OCI-LY3 (cell line): ENCODE measurements around the gene TMEM256.
A peak's percentile ranks its signal among the peaks of the same experiment; 100 is the strongest.

Experiments used
- H2AFZ ChIP-seq: fragments of 200-600, 300-600 bp; shearing (Covaris generic); 2 replicates; pipeline ENCODE4 v1.6.0; 2014; ENCODE audit warnings: antibody characterized with exemption, low read depth, low read length
- H3K27ac ChIP-seq: fragments of 200-600, 300-600 bp; sonication (generic); 2 replicates; pipeline ENCODE4 v1.5.1; 2014; ENCODE audit warnings: mild to moderate bottlenecking, low read length, moderate library complexity, mixed read lengths
- H3K27me3 ChIP-seq: fragments of 200-600, 300-600 bp; sonication (generic); 2 replicates; pipeline ENCODE4 v1.6.1; 2014; ENCODE audit warnings: low read depth, low read length, mixed read lengths
- H3K36me3 ChIP-seq: fragments of 200-600, 300-600 bp; sonication (generic); replicated peaks from 2 replicates; pipeline ENCODE3; 2014; ENCODE audit warnings: low read depth, low read length, mixed read lengths
- H3K4me1 ChIP-seq: fragments of 300-600, 200-600 bp; sonication (generic); 2 replicates; pipeline ENCODE4 v1.6.1; 2014; ENCODE audit warnings: low read length, mixed read lengths
- H3K4me2 ChIP-seq: fragments of 200-600, 300-600 bp; sonication (generic); 2 replicates; pipeline ENCODE4 v1.6.1; 2014; ENCODE audit warnings: low read length, mixed read lengths
- H3K4me3 ChIP-seq: fragments of 300-600, 200-600 bp; sonication (generic); 2 replicates; pipeline ENCODE4 v1.5.1; 2014; ENCODE audit warnings: antibody characterized with exemption, mild to moderate bottlenecking, low read length, moderate library complexity
- H3K79me2 ChIP-seq: fragments of 300-600, 200-600 bp; shearing (Covaris generic); 2 replicates; pipeline ENCODE4 v1.6.1; 2014; ENCODE audit warnings: mild to moderate bottlenecking, low read length, mixed read lengths
- H3K9ac ChIP-seq: fragments of 300-600, 200-600 bp; shearing (Covaris generic); 2 replicates; pipeline ENCODE4 v1.6.0; 2014; ENCODE audit warnings: mild to moderate bottlenecking, low read length, moderate library complexity
- H3K9me3 ChIP-seq: fragments of 200-600, 300-600 bp; shearing (Covaris generic); 2 replicates; pipeline ENCODE4 v1.6.1; 2014; ENCODE audit warnings: low read length, mixed read lengths; ENCODE audit not compliant: insufficient read depth
- H4K20me1 ChIP-seq: fragments of 200-600, 300-600 bp; sonication (generic); 2 replicates; pipeline ENCODE4 v1.6.1; 2016; ENCODE audit warnings: low read length, mixed read lengths; ENCODE audit not compliant: insufficient read depth
- CTCF ChIP-seq: fragments of 200-600, 300-600 bp; sonication (generic); IDR thresholded peaks from 2 replicates; pipeline ENCODE4 v1.5.1; 2014; ENCODE audit warnings: antibody characterized with exemption, low read length, low read depth
- EZH2phosphoT487 ChIP-seq: fragments of 200-600 bp; shearing (Covaris generic); IDR thresholded peaks from 2 replicates; pipeline ENCODE4 v1.6.1; 2018; ENCODE audit warnings: antibody characterized with exemption, mixed run types, low read depth

Gene TMEM256

GRCh38 chr17:7389924-7390910 is 13.7 kb downstream of the TMEM256 start:
- Histone ChIP-seq H3K9me3 (no peaks in the 10 kb centered on the region), H2AFZ (no peak overlapping the region), H4K20me1 (no peaks in the 10 kb centered on the region), H3K79me2 (no peaks in the 10 kb centered on the region), H3K27ac (no peak overlapping the region), H3K9ac (no peak overlapping the region), H3K4me2 (no peak overlapping the region), H3K4me3 (no peak overlapping the region), H3K36me3 (no peaks in the 10 kb centered on the region), H3K27me3 (no peaks in the 10 kb centered on the region), H3K4me1 (peaks cover 7% of the 10 kb centered on the region; the same call in 1 of the 2 replicates)
- TF ChIP-seq EZH2phosphoT487 (no peak), CTCF (no peak)

- no peak overlapping the region for H3K9ac ChIP-seq
- peaks cover 7% of the 10 kb centered on the region; the same call in 1 of the 2 replicates for H3K4me1 ChIP-seq
- no peaks in the 10 kb centered on the region for H3K9me3 ChIP-seq
- no peak overlapping the region for H2AFZ ChIP-seq
- H3K4me2 ChIP-seq = no peak overlapping the region
- TF ChIP-seq EZH2phosphoT487 (no peak), CTCF (no peak)
- no peaks in the 10 kb centered on the region for H4K20me1 ChIP-seq
- H3K36me3 ChIP-seq = no peaks in the 10 kb centered on the region
- no peak overlapping the region for H3K4me3 ChIP-seq
- no peaks in the 10 kb centered on the region for H3K27me3 ChIP-seq
- no peak overlapping the region for H3K27ac ChIP-seq
- H3K79me2 ChIP-seq = no peaks in the 10 kb centered on the region
These were observed 15.0 kb downstream of the TMEM256 start for GRCh38 chr17:7388856-7389255.

- Histone ChIP-seq H3K4me3 (peak overlapping the region; percentile 84), H3K4me1 (peaks cover 9% of the 10 kb centered on the region; the same call in 1 of the 2 replicates), H4K20me1 (no peaks in the 10 kb centered on the region), H3K9me3 (no peaks in the 10 kb centered on the region), H3K27ac (no peak overlapping the region), H3K9ac (peak overlapping the region; percentile 67), H3K79me2 (no peaks in the 10 kb centered on the region), H3K4me2 (peak overlapping the region; percentile 77), H3K36me3 (no peaks in the 10 kb centered on the region), H2AFZ (peak overlapping the region; percentile 86; the same call in 1 of the 2 replicates), H3K27me3 (no peaks in the 10 kb centered on the region)
- TF ChIP-seq CTCF (no peak), EZH2phosphoT487 (no peak)
These were observed 19.3 kb downstream of the TMEM256 start for GRCh38 chr17:7384489-7385081.
